Stimulated activated CD4-positive, alpha-beta T cell treated with anti-CD3 and anti-CD28 coated beads, Interleukin-2, amount 100 ng/mL, for 48 hours (primary cell): Measurements from ENCODE around the gene VRTN.
"Not testable (repeated sequence)": the region's sequence is repeated elsewhere in the genome, so short reads cannot be mapped to it uniquely, and the experiment has no call there.

Experiments used
- DNase-seq, 2 donors: peaks; one replicate each; pipeline ENCODE4 v3.0.0-alpha.2; 2020

VRTN gene

GRCh38 chr14:74349757-74350156 is 1.5 kb downstream of the VRTN start:
- no peak for DNase-seq

- no peak for DNase-seq
These were observed 2.1 kb downstream of the VRTN start for GRCh38 chr14:74350211-74350927.

GRCh38 chr14:74350928-74351323 is 2.7 kb downstream of the VRTN start:
- no peak for DNase-seq

- DNase-seq = no peak
These were observed 8.8 kb downstream of the VRTN start for GRCh38 chr14:74356892-74357575.

DNA sequence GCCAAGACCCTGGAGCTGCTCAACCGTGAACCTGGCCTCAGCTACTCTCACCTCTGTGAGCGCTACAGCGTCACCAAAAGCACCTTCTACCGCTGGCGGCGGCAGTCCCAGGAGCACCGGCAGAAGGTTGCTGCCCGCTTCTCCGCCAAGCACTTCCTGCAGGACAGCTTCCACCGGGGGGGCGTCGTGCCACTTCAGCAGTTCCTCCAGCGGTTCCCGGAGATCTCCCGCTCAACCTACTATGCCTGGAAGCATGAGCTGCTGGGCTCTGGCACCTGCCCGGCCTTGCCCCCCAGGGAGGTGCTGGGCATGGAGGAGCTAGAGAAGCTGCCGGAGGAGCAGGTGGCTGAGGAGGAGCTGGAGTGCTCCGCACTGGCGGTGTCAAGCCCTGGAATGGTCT is 9.3 kb downstream of the VRTN start:
- no peak for DNase-seq

DNA sequence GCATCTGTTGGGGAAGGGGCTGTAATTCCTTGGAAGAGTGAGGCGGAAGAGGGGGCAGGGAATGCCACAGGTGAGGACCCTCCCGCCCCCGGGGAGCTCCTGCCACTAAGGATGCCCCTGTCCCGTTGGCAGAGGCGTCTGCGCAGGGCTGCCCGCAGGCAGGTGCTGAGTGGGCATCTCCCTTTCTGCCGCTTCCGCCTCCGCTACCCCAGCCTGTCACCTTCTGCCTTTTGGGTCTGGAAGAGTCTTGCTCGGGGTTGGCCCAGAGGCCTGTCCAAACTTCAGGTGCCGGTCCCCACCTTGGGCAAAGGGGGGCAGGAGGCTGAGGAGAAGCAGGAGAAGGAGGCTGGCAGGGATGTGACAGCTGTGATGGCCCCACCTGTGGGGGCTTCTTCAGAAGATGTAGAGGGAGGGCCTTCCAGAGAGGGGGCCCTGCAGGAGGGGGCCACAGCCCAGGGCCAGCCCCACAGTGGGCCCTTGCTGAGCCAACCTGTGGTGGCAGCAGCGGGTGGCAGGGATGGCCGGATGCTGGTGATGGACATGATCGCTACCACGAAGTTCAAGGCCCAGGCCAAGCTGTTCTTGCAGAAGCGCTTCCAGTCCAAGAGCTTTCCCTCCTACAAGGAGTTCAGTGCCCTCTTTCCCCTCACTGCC is 10.0 kb downstream of the VRTN start:
- DNase-seq = no peak

GRCh38 chr14:74360163-74360562 is 11.9 kb downstream of the VRTN start:
- DNase-seq = no peak

DNA sequence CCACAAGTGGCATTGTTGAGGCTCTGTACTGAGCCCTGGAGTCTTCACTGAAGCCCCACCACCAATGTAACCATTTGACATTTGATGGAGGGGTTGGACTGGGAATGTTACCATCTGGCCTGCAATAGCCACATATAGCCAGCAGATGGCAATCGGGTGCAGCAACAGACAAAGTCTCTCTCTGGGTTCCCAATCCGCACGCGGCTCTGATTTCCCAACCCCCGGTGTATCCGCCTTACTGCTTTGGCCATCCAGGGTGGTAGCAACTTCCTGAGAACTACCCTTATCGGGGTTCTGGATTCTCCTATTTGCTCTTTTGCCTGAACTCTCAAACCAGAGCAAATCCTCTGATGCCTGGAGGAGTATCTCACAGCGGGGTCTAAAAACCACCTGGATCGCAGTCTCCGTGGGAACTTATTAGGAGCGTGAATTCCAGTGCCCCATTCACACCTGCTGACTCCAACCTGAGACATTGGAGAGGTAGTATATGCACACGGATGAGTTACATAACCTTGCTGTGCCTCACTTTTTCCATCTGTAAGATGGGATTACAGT is 14.2 kb downstream of the VRTN start:
- DNase-seq = peak; percentile 59 to 62

GRCh38 chr14:74364271-74364880 is 16.1 kb downstream of the VRTN start:
- DNase-seq = no peak

- no peak for DNase-seq
These were observed 19.8 kb downstream of the VRTN start for GRCh38 chr14:74368026-74368425.

GRCh38 chr14:74368441-74368840 is 20.2 kb downstream of the VRTN start:
- no peak for DNase-seq

DNA sequence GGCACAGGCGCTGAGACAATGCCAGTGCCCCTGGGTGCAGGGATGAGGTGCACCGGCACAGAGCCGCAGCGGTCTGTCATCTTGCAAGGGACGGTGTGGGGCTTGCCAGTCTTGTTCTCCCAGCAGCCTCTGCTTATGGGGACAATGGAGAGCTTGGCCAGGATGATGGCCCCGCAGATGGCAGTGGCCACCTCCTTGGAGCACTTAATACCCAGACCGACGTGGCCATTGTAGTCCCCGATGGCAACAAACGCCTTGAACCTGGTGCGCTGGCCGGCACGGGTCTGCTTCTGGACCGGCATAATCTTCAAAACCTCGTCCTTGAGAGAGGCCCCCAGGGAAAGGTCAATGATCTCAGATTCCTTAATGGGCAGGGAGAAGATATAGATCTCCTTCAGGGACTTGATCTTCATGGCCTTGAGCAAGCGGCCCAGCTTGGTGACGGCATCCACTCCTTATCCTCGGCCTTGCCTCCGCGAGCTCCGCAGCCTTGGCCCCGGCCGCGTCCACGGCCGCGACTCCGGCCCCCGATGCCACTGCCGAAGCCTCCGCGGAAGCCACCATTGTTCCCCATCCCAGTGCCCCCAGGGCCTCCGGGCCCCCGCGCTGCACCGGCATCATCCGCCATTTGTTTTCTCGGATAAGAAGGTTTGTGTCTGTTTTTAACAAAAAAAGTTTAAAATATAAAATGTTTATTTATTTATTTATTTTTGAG is 29.9 kb downstream of the VRTN start:
- no peak for DNase-seq

- DNase-seq = no peak
These were observed 31.9 kb downstream of the VRTN start for GRCh38 chr14:74380172-74380571.

- no peak for DNase-seq
These were observed 32.6 kb downstream of the VRTN start for GRCh38 chr14:74380845-74381244.

GRCh38 chr14:74381571-74381970 is 33.3 kb downstream of the VRTN start:
- not testable (repeated sequence) for DNase-seq

DNA sequence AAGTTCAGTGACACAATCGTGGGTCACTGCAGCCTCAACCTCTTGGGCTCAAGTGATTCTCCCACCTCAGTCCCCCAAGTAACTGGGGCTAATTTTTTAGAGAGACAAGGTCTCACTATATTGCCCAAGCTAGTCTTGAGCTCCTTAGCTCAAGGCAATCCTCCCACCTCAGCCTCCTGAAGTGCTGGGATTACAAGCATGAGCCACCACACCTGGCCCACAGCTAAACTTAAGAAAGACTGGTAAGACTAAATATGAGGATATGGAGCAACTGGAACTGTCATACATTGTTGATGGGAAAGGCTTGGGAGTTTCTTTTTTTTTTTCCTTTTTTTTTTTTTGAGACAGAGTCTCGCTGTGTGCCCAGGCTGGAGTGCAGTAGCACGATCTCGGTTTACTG is 34.0 kb downstream of the VRTN start:
- no peak for DNase-seq

- DNase-seq = no peak
These were observed 41.7 kb downstream of the VRTN start for GRCh38 chr14:74389980-74390379.

DNA sequence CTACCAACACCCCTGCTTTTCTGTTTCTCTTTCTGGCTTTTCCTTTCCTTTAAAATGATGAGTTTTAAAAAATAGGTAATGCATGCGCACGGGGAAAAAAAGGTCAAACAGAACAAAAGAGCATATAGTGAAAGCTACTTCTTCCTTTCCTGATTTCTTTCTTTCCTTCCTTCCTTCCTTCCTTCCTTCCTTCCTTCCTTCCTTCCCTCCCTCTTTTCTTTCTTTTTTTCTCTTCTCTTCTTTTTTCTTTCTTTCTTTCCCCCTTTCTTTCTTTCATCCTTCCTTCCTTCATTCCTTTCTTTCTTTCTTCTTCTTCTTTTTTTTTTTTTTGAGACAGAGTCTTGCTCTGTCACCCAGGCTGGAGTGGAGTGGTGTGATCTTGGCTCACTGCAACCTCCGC is 42.2 kb downstream of the VRTN start:
- not testable (repeated sequence) for DNase-seq

DNA sequence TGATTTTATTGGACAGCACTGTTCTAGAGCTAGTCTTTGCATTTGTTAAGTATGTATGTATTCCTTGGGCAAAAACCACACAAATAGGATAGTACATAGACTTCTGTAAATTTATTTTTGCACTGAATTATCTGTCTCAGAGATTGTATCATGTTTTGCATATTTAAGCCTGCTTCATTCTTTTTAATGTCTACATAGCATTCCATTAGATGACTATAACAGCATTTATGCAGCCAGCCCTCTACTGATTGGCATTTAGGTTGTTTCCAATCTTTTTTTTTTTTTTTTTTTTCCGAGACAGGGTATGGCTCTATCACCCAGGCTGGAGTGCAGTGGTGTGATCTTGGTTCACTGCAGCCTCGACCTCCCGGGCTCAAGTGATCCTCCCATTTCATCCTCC is 43.2 kb downstream of the VRTN start:
- no peak for DNase-seq

DNA sequence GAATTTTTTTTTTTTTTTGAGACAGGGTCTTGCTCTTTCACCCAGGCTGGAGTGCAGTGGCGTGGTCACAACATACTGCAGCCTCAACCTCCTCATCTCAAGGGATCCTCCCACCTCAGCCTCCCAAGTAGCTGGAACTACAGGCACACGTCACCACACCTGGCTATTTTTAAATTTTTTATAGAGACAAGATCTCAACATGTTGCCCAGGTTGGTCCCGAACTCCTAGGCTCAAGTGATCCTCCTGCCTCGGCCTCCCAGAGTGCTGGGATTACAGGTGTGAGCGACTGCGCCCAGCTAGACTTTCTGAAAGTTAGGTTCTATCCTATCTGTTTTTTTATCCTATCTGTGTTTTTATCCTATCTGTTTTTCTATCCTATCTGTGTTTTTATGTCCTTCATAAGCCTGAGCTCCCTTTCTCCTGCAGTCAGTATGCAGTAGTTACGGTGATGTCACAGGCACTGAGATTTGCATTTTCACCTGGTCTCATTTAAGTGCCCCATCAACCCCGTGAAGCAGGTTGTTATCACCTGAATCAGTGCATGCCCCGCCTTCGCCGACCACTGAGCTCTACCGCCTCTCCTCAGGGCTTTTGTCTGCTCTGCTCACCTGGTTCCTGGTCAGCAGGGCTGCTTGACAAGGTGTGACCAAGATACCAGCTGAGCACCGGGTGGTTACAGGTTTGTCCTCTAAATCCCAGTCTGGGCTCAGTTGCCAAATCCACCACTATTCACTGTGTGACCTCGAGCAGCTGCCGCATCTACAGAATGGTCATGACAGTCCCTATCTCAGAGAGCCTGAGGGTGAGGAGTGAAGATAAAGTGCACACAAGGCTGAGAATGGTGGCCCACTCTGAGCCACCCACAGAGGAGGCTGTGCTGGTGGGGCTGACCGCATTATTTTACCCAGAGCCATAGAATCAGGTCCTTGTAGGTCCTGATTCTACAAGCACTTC is 44.6 kb downstream of the VRTN start:
- DNase-seq = no peak

GRCh38 chr14:74394549-74394948 is 46.3 kb downstream of the VRTN start:
- no peak for DNase-seq

DNA sequence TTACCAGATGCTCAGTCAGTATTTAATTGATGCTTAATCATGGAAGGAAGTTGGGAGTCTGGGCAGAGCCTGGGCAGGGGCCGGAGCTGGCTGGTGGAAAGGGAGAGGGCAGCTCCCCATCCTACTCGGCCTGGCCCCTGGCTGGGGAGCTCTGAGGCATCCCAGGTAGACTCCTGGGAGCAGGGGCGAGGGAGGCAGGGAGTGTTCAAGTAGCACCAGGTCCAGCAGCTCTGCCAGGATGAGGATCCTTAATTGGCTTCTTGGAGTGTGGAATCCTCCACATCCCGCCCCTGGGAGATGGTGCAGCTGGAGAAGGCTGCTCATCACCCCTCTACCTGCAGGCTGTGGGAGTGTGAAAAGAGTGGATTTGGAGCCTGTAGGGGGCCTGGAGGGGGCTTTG is 46.8 kb downstream of the VRTN start:
- no peak for DNase-seq
